ENCODE data around the gene EXOC6B.
"Not testable (repeated sequence)": the region's sequence is repeated elsewhere in the genome, so short reads cannot be mapped to it uniquely, and the experiment has no call there.

Gene EXOC6B

GRCh38 chr2:72425996-72426395, 399.8 kb downstream of the EXOC6B start:
- DNase-seq = peak; percentile 20

GRCh38 chr2:72423756-72424155, 402.1 kb downstream of the EXOC6B start:
- no peak for DNase-seq

- not testable (repeated sequence) for DNase-seq
These were observed 404.0 kb downstream of the EXOC6B start for GRCh38 chr2:72421771-72422379.

DNA sequence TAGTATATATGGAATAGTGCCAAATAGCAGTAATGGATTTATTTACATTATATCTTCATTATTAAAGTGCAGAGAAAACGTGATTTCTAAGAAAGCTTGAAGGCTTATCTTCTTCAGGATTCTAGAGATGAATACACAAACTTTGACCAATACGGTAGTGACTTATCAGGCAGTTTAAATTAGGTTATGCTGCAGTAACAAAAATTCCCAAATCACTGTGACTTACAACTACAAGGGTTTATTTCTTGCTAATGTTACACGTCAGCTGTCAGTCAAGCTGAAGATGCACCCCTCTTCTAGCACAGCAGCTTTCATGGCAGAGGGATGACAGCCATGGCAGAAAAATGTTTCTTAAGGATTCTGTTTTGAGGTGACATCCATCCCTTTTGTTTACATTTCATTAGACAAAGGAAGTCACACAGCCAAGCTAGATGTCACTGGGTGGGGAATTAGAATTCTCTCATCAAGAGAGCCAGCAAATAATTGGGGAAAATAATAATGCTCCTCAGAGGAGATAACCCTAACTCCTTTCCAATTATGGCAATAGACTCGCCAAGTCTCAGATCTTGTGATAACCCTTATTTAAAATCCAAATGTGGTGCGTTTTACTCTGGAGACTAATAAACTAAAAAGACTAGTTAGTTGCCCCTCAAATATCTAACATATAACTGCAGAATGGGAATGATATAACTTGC, 409.9 kb downstream of the EXOC6B start:
- DNase-seq = no peak

DNA sequence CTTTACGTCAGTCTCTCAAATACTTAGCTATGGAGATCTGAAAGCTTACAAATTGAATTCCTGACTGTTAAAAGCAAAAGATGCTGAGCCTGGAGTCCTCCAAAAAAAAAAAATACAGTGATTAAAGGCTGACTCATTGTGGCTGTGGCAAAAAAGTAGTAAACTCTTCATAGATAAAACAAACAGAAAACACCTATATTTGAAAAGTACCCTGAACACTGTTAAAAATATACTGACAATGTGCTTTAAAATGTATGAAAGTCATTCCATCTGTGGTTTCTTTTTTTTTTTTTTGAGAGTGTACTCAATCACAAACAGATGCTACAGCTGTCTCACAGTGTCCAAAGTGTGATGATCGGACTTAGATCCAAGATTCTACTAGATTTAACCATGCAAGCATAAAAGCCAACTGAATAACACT, 410.6 kb downstream of the EXOC6B start:
- peak; percentile 74 for DNase-seq

DNA sequence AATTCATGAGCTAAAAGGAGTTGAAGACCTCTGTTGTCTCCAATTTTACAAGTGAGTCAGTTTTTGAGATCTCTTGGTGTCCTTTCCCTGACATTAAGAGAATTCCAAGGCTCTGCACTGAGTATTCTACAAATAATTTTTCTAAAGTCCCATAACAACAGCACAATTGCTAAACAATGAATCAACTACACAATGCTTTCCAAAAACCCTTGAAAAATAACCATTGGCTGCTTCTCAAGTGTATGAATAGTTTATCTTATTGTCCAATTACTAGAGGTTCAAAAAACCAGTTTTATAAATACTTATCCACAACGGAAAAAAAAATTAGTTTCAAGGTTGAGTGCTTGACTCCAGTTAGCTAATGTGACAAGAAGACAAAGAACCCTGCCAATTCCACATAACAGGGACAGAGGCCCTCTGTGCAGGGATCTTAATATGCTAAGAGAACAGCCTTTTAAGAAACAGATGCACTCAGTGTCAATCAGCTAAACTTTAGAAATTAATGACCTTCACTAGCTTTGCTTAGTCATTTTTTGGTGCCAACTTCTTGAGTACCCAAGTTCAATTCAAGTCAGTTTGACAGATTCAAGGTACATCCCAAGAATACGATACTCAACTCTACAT, 411.6 kb downstream of the EXOC6B start:
- no peak for DNase-seq

- DNase-seq = no peak
These were observed 412.1 kb downstream of the EXOC6B start for GRCh38 chr2:72413716-72414115.

DNA sequence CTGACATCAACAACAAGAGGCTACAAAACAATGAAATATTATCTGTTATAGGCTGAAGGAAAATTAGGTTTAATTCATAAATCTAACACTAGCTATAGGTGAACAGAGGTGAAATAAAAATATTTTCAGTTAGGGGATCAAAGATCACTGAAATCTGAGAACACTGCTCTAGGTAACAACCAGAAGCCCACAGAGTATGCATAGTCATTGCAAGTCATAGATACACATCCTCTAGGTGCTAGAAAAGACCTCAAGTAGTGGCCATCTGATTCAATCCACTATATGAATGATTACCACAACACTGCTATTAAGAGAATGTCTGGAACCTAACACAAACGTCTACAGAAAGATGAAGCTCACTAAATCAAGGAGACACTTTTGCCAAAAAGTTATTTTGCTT, 413.6 kb downstream of the EXOC6B start:
- DNase-seq = no peak

DNA sequence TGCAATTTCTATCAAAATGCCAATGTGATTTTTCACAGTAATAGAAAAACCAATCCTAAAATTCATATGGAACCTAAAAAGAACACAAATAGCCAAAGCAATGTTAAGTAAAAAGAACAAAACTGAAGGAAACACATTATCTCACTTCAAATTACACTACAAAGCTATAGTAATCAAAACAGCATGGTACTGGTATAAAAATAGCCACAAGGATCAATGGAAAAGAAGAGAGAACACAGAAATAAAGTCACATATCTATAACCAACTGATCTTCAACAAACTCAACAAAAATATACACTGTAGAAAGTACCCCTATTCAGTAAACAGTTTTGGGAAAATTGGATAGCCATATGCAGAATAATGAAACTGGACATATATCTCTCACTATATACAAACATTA, 426.0 kb downstream of the EXOC6B start:
- no peak for DNase-seq

- no peak for DNase-seq
These were observed 430.7 kb downstream of the EXOC6B start for GRCh38 chr2:72395096-72395495.

GRCh38 chr2:72394541-72395070, 431.2 kb downstream of the EXOC6B start:
- no peak for DNase-seq

DNA sequence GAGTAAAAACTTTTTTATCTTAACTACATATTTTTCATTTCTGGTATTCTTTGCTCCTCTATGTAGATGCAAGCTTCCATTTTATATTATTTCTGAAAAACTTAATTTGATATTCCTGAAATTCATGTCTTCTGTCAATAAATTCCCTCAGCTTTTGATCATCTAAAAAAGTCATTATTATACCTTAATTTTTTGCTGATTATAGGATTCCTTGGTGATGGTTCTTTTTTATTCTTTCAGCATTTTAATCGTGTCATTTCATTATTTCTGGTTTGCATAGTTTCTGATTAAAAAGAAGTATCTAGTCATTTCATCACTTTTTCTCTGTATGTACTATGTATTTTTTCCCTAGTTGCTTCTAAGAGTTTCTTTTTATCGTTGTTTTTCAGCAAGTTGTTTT, 436.4 kb downstream of the EXOC6B start:
- DNase-seq = no peak

- DNase-seq = no peak
These were observed 437.6 kb downstream of the EXOC6B start for GRCh38 chr2:72388263-72388662.

DNA sequence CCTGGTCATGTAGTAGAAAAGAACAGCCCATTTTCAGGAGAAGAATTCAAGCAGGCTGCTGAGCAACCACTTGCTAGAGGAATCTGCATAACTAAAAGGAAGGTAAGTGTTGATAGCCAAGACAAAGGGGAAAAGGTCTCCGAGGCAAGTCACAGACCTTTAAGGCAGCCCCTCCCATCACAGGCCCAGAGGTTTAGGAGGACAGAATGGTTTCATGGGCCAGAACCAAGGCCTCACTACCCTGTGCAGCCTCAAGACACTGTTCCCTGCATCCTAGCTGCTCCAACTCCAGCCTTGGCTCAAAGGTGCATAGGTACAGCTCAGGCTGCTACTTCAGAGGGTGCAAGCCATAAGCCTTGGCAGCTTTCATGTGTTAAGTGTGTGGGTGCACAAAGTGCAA, 439.5 kb downstream of the EXOC6B start:
- DNase-seq = no peak

DNA sequence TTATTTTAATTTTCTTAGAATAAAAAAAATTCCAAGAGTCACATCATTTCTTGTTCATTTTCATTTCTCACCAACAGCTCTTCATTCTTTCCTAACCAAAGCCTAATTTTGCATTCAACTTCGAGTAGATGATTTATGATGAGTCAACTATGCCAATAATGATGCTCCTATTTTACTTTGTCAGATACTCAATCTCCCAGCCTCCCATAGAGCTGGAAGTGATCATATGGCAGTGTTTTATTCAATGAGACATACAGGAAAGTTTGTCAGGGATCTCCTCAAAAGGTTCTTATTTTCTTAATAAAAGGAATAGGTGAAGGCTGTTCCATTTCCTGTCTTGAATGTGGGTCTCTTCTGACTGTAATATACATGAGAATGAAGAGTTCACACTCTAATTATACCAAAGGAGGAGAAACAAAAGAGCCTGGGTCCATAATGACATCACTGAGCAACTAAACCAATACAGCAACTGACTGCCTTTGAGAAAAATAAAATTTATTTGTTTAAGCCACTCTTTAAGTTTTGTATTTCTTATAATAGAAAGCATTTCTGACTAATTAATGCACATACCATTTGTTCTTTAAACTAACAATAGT, 447.0 kb downstream of the EXOC6B start:
- peak; percentile 32 for DNase-seq

DNA sequence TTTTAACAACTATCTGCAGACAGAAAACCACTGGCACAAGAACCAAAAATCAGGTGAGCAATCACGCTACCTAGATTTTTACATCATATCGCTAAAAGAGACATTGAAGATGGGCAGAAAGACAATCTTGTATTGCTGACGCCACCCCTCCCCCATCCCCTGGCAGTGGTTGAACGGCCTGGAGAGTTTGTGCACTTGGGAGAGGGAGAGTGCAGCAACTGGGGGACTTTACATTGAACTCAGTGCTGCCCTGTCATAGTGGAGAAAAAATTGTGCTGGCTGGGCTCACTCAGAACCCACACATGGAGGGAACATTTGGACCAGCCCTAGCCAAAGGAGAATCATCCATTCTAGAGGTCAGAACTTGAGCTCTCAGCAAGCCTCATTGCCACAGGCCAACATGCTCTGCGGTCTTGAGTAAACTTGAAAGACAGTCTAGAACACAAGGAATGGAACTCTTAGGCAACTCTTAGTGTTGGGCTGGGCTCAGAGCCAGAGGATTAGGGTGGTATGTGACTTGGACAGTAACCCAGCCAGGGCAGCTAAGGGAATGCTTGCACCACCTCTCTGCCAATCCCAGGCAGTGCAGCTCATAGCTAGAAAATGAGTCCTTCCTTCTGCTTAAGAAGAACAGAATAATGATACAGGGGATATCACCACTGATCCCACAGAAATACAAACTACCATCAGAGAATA, 458.2 kb downstream of the EXOC6B start:
- DNase-seq = peak; percentile 88

DNA sequence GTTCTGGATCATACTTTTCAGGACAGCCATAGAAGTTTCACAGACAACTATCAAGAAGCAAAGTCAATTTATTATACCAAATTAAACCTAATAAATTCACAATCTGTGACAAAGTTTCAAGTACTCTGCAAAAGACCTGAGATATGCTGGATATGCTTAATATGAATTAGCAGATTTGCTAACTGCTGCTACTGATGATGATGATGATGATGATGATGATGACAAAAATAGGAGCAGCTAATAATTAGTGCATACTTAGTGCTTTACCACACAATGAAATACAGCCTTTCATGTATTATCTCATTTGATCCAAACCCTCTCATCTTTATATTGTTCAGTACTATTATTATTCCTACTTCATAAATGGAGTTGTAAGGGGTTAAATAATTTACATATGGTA, 462.4 kb downstream of the EXOC6B start:
- DNase-seq = no peak

DNA sequence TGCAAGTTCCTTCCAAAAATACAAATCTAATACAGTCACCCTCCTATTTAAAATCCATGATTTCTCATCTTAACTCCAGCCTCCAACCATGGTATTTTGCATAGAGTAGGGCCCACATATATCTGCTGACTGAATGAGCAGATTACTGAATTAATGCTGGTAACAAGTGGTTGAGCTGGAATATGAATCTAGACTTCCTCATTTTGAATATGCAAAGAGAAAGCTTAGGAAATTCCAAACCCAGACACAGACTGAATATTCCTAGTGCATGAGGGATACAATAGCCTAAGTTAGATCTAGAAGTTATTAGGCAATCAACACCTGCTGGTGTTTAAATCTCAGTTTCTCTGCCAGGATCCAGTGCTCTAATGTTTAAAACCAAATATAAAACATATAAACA, 463.1 kb downstream of the EXOC6B start:
- DNase-seq = no peak

DNA sequence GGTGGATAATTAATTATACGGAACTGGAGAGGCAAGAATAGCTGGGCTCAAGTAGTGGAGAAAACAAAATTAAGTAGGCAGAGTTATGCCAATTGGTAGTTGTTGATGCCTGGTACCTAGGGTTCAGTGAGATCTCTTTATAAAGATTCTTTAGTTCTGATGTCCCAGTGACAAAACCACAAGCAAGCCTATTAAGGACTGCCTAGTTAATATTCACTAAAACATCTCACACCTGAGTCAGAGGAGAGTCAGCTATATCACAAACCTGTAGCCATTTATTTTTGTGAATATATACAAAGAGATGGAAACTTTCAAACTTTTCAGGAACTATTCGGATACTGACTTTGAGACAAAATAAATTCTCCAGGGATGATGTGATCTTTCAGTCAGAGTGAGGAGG, 464.3 kb downstream of the EXOC6B start:
- DNase-seq = no peak

DNA sequence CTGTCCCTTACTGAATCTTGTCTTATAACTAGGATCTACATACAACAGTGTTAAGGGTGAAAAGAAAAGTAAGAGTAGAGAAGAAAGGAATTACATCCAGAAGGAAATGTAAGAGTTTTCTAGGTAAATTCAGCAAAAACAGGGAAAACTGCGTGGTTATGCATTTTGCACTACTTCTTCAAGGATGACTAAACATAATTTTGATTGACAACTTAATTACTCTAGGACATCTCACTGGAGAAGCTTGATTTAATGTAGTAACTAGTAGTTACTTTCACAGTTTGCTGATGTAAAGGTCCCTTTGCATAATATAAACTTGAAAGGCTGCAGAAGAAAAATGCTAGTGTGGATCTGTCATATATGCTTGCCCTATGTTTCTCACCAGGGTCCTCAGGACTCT, 464.8 kb downstream of the EXOC6B start:
- no peak for DNase-seq

GRCh38 chr2:72350852-72351251, 475.0 kb downstream of the EXOC6B start:
- DNase-seq = no peak

- DNase-seq = no peak
These were observed 476.8 kb downstream of the EXOC6B start for GRCh38 chr2:72349016-72349415.

- DNase-seq = no peak
These were observed 478.8 kb downstream of the EXOC6B start for GRCh38 chr2:72347081-72347480.
